ENCODE measurements around the gene RAPGEF1.

GRCh38 chr9:131737426-131737825 is 2.5 kb downstream of the RAPGEF1 start:
- TF ChIP-seq CTCF (IDR thresholded peaks at IDR 0.05) = no peak
- no peak for TF ChIP-seq POLR2A (IDR thresholded peaks at IDR 0.05)

Measured in uterus (tissue), 2 donors.